SK-N-SH (cell line): ENCODE data around the gene EFCAB12. TPM values are rescaled to one million over a fixed set of nuclear protein-coding genes. Genes with fewer than 3 reads are reported as not detected.

Source experiments
- CTCF ChIA-PET: fragments of 300-600, 350-600 bp; formaldehyde crosslinking; extraction: SDS; loops from one replicate; lab custom pipeline; 2021; lab: Yijun Ruan, JAX
- POLR2A ChIA-PET: fragments of 350-600 bp; sonication (Branson Sonifier 250); formaldehyde crosslinking; extraction: SDS; loops from one replicate; lab custom pipeline; 2020; ENCODE audit warnings: antibody characterized with exemption, inconsistent platforms; lab: Yijun Ruan, JAX
- DNase-seq: peaks from one replicate; pipeline ENCODE4 v3.0.0; 2012
- H2AFZ ChIP-seq: fragments of 200-600 bp; sonication (generic); 2 replicates; pipeline ENCODE4 v1.8.1; 2016; ENCODE audit warnings: antibody characterized with exemption, mild to moderate bottlenecking, low read depth
- H3F3A ChIP-seq: fragments of 200-600 bp; sonication (generic); replicated peaks from 2 replicates; pipeline ENCODE3; 2016; ENCODE audit warnings: antibody characterized with exemption, mild to moderate bottlenecking; ENCODE audit not compliant: insufficient read depth
- H3K27ac ChIP-seq, 2 experiments: fragments of 200-500 bp in 1 of 2; fragments of 200-600 bp in 1 of 2; sonication (Bioruptor generic) in 1 of 2; sonication (generic), shearing (Covaris generic) in 1 of 2; 2 replicates each; pipeline versions ENCODE4 v1.5.1 to v1.6.1; 2014 to 2016; ENCODE audit warnings: low read depth in 2 of 2, inconsistent platforms in 1 of 2, low read length in 1 of 2, mild to moderate bottlenecking in 1 of 2, mixed read lengths in 1 of 2
- H3K27me3 ChIP-seq: fragments of 200-600 bp; sonication (generic), shearing (Covaris generic); 2 replicates; pipeline ENCODE4 v1.6.1; 2016; ENCODE audit warnings: mixed run types; ENCODE audit not compliant: insufficient read depth
- H3K36me3 ChIP-seq, 2 experiments: fragments of 200-500 bp in 1 of 2; fragments of 200-600 bp in 1 of 2; sonication (Bioruptor generic) in 1 of 2; sonication (generic) in 1 of 2; replicated peaks in 1 of 2; 2 replicates each; pipeline versions ENCODE3 to v1.5.1; 2014 to 2016; ENCODE audit warnings: low read length in 1 of 2, mild to moderate bottlenecking in 1 of 2; ENCODE audit not compliant: insufficient read depth in 2 of 2, control insufficient read depth in 1 of 2
- H3K4me1 ChIP-seq, 2 experiments: fragments of 200-500 bp in 1 of 2; fragments of 200-600 bp in 1 of 2; sonication (Bioruptor generic) in 1 of 2; sonication (generic), shearing (Covaris generic) in 1 of 2; 2 replicates each; pipeline versions ENCODE4 v1.5.1 to v1.6.1; 2014 to 2016; ENCODE audit warnings: low read depth in 1 of 2, low read length in 1 of 2, mixed run types in 1 of 2; ENCODE audit not compliant: insufficient read depth in 2 of 2, control insufficient read depth in 1 of 2
- H3K4me2 ChIP-seq: fragments of 200-600 bp; sonication (generic), shearing (Covaris generic); 2 replicates; pipeline ENCODE4 v1.6.1; 2017; ENCODE audit warnings: mixed run types
- H3K4me3 ChIP-seq, 2 experiments: fragments of 200-500 bp in 1 of 2; fragments of 200-600 bp in 1 of 2; sonication (Bioruptor generic) in 1 of 2; sonication (generic), shearing (Covaris generic) in 1 of 2; 2 replicates each; pipeline versions ENCODE4 v1.5.1 to v1.8.1; 2014 to 2016; ENCODE audit warnings: low read depth in 2 of 2, inconsistent platforms in 1 of 2, low read length in 1 of 2, mild to moderate bottlenecking in 1 of 2, mixed read lengths in 1 of 2, moderate library complexity in 1 of 2
- H3K79me2 ChIP-seq: fragments of 200-600 bp; sonication (generic); 2 replicates; pipeline ENCODE4 v1.8.1; 2017; ENCODE audit warnings: mild to moderate bottlenecking; ENCODE audit not compliant: insufficient read depth
- H3K9ac ChIP-seq: fragments of 200-600 bp; sonication (generic); 2 replicates; pipeline ENCODE4 v1.6.1; 2017; ENCODE audit warnings: mixed run types
- H3K9me2 ChIP-seq: fragments of 200-600 bp; sonication (generic); 2 replicates; pipeline ENCODE4 v1.6.1; 2017; ENCODE audit warnings: mixed run types
- H3K9me3 ChIP-seq: fragments of 200-600 bp; sonication (generic); 2 replicates; pipeline ENCODE4 v1.6.1; 2017; ENCODE audit warnings: mixed run types, mild to moderate bottlenecking, moderate library complexity
- H4K20me1 ChIP-seq: fragments of 200-600 bp; sonication (generic); 2 replicates; pipeline ENCODE4 v1.6.1; 2017; ENCODE audit warnings: mild to moderate bottlenecking, mixed run types; ENCODE audit not compliant: insufficient read depth
- CHD2 ChIP-seq: fragments of 150-350 bp; IDR thresholded peaks from 2 replicates; pipeline ENCODE4 v1.6.1; 2018; ENCODE audit warnings: low read length; ENCODE audit not compliant: partially characterized antibody
- EP300 ChIP-seq, 2 experiments: IDR thresholded peaks; 2 replicates each; pipeline versions ENCODE4 v1.4.0 to v1.6.1; 2012; ENCODE audit warnings: borderline replicate concordance in 1 of 2, low read depth in 1 of 2, low read length in 1 of 2
- FOXM1 ChIP-seq: IDR thresholded peaks from 2 replicates; pipeline ENCODE4 v1.4.0; 2012; ENCODE audit warnings: low read depth, mild to moderate bottlenecking
- GATA2 ChIP-seq: sonication (generic); formaldehyde crosslinking; IDR thresholded peaks from 2 replicates; pipeline ENCODE4 v1.5.0; 2020; ENCODE audit warnings: mild to moderate bottlenecking, missing genetic modification reagents
- MXI1 ChIP-seq: IDR thresholded peaks from 2 replicates; pipeline ENCODE4 v1.6.1; 2012; ENCODE audit warnings: mild to moderate bottlenecking, low read depth, low read length, improper control_type of control experiment
- NFIC ChIP-seq: IDR thresholded peaks from 2 replicates; pipeline ENCODE4 v1.4.0; 2012; ENCODE audit warnings: borderline replicate concordance
- PBX3 ChIP-seq: IDR thresholded peaks from 2 replicates; pipeline ENCODE4; 2012
- RCOR1 ChIP-seq: fragments of 150-350 bp; IDR thresholded peaks from 2 replicates; pipeline ENCODE4 v1.6.1; 2017; ENCODE audit warnings: antibody characterized with exemption, low read length
- REST ChIP-seq: IDR thresholded peaks from 2 replicates; pipeline ENCODE4 v1.6.1; 2012; ENCODE audit warnings: mild to moderate bottlenecking, low read depth, low read length, moderate library complexity
- RFX5 ChIP-seq: IDR thresholded peaks from 2 replicates; pipeline ENCODE4 v1.6.1; 2012; ENCODE audit warnings: mild to moderate bottlenecking, improper control_type of control experiment, low read length
- SIN3A ChIP-seq: IDR thresholded peaks from 2 replicates; pipeline ENCODE4 v1.6.1; 2012; ENCODE audit warnings: low read depth, mild to moderate bottlenecking, low read length, moderate library complexity, borderline replicate concordance
- TAF1 ChIP-seq: IDR thresholded peaks from 2 replicates; pipeline ENCODE4 v1.6.1; 2012; ENCODE audit warnings: low read depth, mild to moderate bottlenecking, low read length, moderate library complexity, borderline replicate concordance
- TEAD4 ChIP-seq: IDR thresholded peaks from 2 replicates; pipeline ENCODE4 v1.4.0; 2012; ENCODE audit warnings: mild to moderate bottlenecking, borderline replicate concordance; ENCODE audit not compliant: insufficient read depth
- USF2 ChIP-seq: fragments of 150-350 bp; IDR thresholded peaks from 2 replicates; pipeline ENCODE4 v1.6.1; 2017; ENCODE audit warnings: antibody characterized with exemption, low read length, low read depth, borderline replicate concordance
- YY1 ChIP-seq: IDR thresholded peaks from 2 replicates; pipeline ENCODE4 v1.4.0; 2012; ENCODE audit warnings: low read depth, mild to moderate bottlenecking
- WGBS: methylation state at CpG from one replicate; pipeline ENCODE4 v1.1.6; 2017; ENCODE audit warnings: low lambda C conversion rate; 5-methylcytosine and 5-hydroxymethylcytosine counted together
- polyA plus RNA-seq, 3 experiments: library from polyadenylated mRNA; depleted of rRNA; stranded (reverse); fragments of >200 nt; gene quantifications; 2 replicates each; pipeline ENCODE4 v1.2.3, GENCODE V29; 2012
- TF ChIP-seq, protein P1 (sequence below): IDR thresholded peaks from 2 replicates; pipeline ENCODE4 v1.4.0; 2012; ENCODE audit warnings: low read depth, borderline replicate concordance
- TF ChIP-seq, protein P2 (sequence below): IDR thresholded peaks from 2 replicates; pipeline ENCODE4 v1.4.0; 2012; ENCODE audit warnings: low read depth, borderline replicate concordance
- TF ChIP-seq, protein P3 (sequence below): fragments of 200-600 bp; sonication (generic); IDR thresholded peaks from 2 replicates; pipeline ENCODE4 v1.6.1; 2017; ENCODE audit warnings: antibody characterized with exemption, mild to moderate bottlenecking, moderate library complexity

EFCAB12 gene
- polyA plus RNA-seq, 1 of the 3 experiments (the other 2 are of a cell fraction), result 0.38 TPM

GRCh38 chr3:129378949-129379348 lies 49.5 kb downstream of the EFCAB12 start:
- TF ChIP-seq EP300 (IDR thresholded peaks at IDR 0.05; ENCODE audit: borderline replicate concordance in 1 of 2, low read depth in 1 of 2, low read length in 1 of 2) (no peak), USF2 (no peak), RFX5 (no peak), SIN3A (no peak), NFIC (no peak), MXI1 (no peak), RCOR1 (no peak), TEAD4 (no peak), PBX3 (no peak), YY1 (no peak), GATA2 (no peak), TAF1 (no peak), FOXM1 (no peak), CHD2 (no peak), REST (no peak)
- TF ChIP-seq, protein P1, sequence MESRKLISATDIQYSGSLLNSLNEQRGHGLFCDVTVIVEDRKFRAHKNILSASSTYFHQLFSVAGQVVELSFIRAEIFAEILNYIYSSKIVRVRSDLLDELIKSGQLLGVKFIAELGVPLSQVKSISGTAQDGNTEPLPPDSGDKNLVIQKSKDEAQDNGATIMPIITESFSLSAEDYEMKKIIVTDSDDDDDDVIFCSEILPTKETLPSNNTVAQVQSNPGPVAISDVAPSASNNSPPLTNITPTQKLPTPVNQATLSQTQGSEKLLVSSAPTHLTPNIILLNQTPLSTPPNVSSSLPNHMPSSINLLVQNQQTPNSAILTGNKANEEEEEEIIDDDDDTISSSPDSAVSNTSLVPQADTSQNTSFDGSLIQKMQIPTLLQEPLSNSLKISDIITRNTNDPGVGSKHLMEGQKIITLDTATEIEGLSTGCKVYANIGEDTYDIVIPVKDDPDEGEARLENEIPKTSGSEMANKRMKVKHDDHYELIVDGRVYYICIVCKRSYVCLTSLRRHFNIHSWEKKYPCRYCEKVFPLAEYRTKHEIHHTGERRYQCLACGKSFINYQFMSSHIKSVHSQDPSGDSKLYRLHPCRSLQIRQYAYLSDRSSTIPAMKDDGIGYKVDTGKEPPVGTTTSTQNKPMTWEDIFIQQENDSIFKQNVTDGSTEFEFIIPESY, result no peak
- TF ChIP-seq, protein P2, sequence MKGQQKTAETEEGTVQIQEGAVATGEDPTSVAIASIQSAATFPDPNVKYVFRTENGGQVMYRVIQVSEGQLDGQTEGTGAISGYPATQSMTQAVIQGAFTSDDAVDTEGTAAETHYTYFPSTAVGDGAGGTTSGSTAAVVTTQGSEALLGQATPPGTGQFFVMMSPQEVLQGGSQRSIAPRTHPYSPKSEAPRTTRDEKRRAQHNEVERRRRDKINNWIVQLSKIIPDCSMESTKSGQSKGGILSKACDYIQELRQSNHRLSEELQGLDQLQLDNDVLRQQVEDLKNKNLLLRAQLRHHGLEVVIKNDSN, result no peak
- TF ChIP-seq, protein P3, sequence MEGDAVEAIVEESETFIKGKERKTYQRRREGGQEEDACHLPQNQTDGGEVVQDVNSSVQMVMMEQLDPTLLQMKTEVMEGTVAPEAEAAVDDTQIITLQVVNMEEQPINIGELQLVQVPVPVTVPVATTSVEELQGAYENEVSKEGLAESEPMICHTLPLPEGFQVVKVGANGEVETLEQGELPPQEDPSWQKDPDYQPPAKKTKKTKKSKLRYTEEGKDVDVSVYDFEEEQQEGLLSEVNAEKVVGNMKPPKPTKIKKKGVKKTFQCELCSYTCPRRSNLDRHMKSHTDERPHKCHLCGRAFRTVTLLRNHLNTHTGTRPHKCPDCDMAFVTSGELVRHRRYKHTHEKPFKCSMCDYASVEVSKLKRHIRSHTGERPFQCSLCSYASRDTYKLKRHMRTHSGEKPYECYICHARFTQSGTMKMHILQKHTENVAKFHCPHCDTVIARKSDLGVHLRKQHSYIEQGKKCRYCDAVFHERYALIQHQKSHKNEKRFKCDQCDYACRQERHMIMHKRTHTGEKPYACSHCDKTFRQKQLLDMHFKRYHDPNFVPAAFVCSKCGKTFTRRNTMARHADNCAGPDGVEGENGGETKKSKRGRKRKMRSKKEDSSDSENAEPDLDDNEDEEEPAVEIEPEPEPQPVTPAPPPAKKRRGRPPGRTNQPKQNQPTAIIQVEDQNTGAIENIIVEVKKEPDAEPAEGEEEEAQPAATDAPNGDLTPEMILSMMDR, result no peak
- Histone ChIP-seq H4K20me1 (no peaks in the 10 kb centered on the region), H3K9me2 (no peaks in the 10 kb centered on the region), H3F3A (no peaks in the 10 kb centered on the region), H3K4me3 (no peak overlapping the region), H3K27me3 (no peaks in the 10 kb centered on the region), H2AFZ (no peak overlapping the region), H3K79me2 (no peaks in the 10 kb centered on the region), H3K9me3 (no peaks in the 10 kb centered on the region), H3K36me3 (no peaks in the 10 kb centered on the region), H3K27ac (no peak overlapping the region), H3K4me2 (no peak overlapping the region), H3K9ac (no peak overlapping the region), H3K4me1 (no peaks in the 10 kb centered on the region; a peak in 1 of 4 replicates)
- ChIA-PET POLR2A (no interaction called here), CTCF (no interaction called here)
- WGBS, result 80% methylated on average over 1 of the region's 1 CpG
- DNase-seq, result no peak
